Measurements from ENCODE around the gene EFTUD2. TPM values are rescaled to one million over a fixed set of nuclear protein-coding genes. Genes with fewer than 3 reads are reported as not detected.

The EFTUD2 gene
- total RNA-seq, 1 experiment from 2014 or later, result 119 TPM

DNA sequence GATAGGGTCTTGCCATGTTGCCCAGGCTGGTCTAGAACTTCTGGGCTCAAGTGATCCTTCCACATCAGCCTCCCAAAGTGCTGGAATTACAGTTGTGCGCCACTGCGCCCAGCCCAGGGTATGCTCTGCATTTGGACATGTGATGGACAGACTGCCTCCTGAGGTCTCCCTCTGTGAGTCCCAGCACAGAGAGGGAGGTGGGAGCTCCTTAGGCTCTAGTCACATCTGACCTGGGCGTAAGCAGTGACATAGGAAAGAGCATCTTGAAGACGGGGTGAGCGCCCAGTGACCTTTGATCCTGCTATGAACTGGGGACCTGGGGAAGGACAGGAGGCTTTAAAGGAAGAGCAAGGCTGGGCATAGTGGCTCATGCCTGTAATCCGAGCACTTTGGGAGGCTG is 18.2 kb upstream of the EFTUD2 start:
- ChIA-PET CTCF (interaction anchor here (0.5 to 7.7 kb wide), 12 partner anchors 10 to 280 kb away, joined by 3 to 211 read pairs (median 4); partner anchors contain the start of gene ACBD4), POLR2A (interaction anchor here (0.6 to 4.6 kb wide), 9 partner anchors 16 to 208 kb away, joined by 3 to 51 read pairs (median 4); partner anchors contain the start of genes EFTUD2 and NMT1)
- Mint-ChIP-seq H3K36me3 (ENCODE audit: insufficient read depth, unreplicated experiment) (no peaks in the 10 kb centered on the region), H3K4me1 (ENCODE audit: insufficient read depth, unreplicated experiment) (peaks cover 25% of the 10 kb centered on the region), H3K27me3 (ENCODE audit: insufficient read depth, unreplicated experiment) (no peaks in the 10 kb centered on the region), H3K9me3 (ENCODE audit: unreplicated experiment) (no peaks in the 10 kb centered on the region), H3K27ac (ENCODE audit: low read depth, unreplicated experiment) (no peak overlapping the region), H3K4me3 (ENCODE audit: unreplicated experiment) (no peak overlapping the region)
- BruUV-seq (replicated peaks), result no TSS peak
- DNase-seq (ENCODE audit: unreplicated experiment), result no peak
- intact Hi-C loops (cut with micrococcal nuclease), result loop anchor here (5.0 kb wide), 1 partner anchor 215 kb away; the partner anchor contains the start of gene PLCD3
- TF ChIP-seq, protein P1, sequence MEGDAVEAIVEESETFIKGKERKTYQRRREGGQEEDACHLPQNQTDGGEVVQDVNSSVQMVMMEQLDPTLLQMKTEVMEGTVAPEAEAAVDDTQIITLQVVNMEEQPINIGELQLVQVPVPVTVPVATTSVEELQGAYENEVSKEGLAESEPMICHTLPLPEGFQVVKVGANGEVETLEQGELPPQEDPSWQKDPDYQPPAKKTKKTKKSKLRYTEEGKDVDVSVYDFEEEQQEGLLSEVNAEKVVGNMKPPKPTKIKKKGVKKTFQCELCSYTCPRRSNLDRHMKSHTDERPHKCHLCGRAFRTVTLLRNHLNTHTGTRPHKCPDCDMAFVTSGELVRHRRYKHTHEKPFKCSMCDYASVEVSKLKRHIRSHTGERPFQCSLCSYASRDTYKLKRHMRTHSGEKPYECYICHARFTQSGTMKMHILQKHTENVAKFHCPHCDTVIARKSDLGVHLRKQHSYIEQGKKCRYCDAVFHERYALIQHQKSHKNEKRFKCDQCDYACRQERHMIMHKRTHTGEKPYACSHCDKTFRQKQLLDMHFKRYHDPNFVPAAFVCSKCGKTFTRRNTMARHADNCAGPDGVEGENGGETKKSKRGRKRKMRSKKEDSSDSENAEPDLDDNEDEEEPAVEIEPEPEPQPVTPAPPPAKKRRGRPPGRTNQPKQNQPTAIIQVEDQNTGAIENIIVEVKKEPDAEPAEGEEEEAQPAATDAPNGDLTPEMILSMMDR (IDR thresholded peaks at IDR 0.05; ENCODE audit: unreplicated experiment), result no peak

DNA sequence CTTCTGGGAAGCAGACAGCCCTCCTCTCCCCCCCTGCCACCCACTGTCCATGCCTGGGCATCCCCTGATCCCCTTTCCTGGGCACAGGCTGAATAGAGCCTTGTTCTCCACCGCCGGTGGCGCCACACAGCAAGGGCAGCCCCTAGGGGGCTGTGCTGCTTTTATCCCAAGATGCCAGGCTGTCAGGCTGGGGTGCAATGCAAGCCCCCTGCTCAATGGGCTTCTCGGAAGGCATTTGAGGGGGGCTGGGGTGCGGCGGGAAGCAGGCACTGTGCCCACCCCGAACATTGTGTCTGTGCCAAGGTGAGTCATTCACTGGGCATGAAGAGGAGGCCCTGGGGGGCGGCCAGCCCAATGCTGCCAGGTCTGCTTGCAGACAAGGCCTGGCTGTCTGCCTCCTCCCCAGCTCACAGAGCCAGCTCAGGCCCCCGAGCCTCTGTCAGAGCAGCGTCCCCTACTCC is 17.6 kb upstream of the EFTUD2 start:
- H3K27ac Mint-ChIP-seq (ENCODE audit: low read depth, unreplicated experiment), result no peak overlapping the region
- no peaks in the 10 kb centered on the region for H3K36me3 Mint-ChIP-seq (ENCODE audit: insufficient read depth, unreplicated experiment)
- intact Hi-C loops (cut with micrococcal nuclease), result loop anchor here (5.0 kb wide), 1 partner anchor 215 kb away; the partner anchor contains the start of gene PLCD3
- TF ChIP-seq, protein P1 (IDR thresholded peaks at IDR 0.05; ENCODE audit: unreplicated experiment), result no peak
- no peaks in the 10 kb centered on the region for H3K27me3 Mint-ChIP-seq (ENCODE audit: insufficient read depth, unreplicated experiment)
- H3K4me3 Mint-ChIP-seq (ENCODE audit: unreplicated experiment), result no peak overlapping the region
- POLR2A ChIA-PET, result interaction anchor here (0.7 to 4.6 kb wide), 3 partner anchors 18 to 209 kb away, joined by 4 to 51 read pairs (median 12); partner anchors contain the start of gene EFTUD2
- CTCF ChIA-PET, result interaction anchor here (0.6 to 7.7 kb wide), 5 partner anchors 14 to 182 kb away, joined by 4 to 211 read pairs (median 13); no protein-coding TSS in a partner anchor
- DNase-seq (ENCODE audit: unreplicated experiment), result peak; percentile 81
- H3K4me1 Mint-ChIP-seq (ENCODE audit: insufficient read depth, unreplicated experiment), result peaks cover 25% of the 10 kb centered on the region
- no TSS peak for BruUV-seq (replicated peaks)
- H3K9me3 Mint-ChIP-seq (ENCODE audit: unreplicated experiment), result no peaks in the 10 kb centered on the region

DNA sequence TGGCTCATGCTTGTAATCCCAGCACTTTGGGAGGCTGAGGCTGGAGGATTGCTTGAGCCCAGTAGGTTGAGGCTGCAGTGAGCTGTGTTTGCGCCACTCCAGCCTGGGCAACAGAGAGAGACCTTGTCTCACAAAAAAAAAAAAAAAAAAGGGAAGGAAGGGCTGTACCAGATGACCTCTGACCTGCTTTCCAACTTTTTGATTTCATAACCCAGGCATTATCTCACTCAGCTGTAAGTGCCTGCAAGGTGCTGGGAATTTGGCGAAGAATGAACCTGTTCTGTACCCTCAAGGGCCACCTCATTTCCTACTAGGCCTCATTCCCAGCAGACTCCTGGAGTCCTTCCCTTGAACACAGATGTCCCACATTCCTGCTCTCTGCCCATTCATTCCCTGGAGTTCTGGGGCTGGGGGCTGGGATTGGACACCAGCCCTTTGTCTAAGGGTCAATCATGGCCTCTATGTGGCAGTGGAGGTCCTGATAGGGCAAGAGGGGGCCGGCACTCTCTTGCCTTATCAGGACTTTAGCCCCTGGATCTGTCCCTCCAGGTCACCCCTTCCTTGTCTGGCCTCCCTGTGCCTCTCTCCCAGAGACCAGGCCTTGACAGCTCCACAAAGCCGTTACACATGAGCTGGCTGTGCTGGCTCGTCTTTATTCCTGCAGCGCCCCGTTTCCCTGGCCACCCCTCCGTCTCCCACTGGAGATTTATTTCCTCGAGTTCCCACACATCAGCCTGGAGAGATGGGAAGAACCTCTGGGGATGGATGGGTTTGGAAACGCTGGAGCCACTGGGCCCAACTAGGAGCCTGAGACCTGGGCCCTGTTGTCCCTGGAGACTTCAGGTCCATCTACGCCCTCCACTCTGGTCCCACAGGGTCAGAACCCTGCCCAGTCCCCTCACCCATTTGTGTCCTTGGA is 16.9 kb upstream of the EFTUD2 start:
- POLR2A ChIA-PET, result interaction anchor here (2.1 kb wide), 1 partner anchor 15 kb away, joined by 5 read pairs; no protein-coding TSS in a partner anchor
- Mint-ChIP-seq H3K4me1 (ENCODE audit: insufficient read depth, unreplicated experiment) (peaks cover 25% of the 10 kb centered on the region), H3K27ac (ENCODE audit: low read depth, unreplicated experiment) (no peak overlapping the region), H3K9me3 (ENCODE audit: unreplicated experiment) (no peaks in the 10 kb centered on the region), H3K4me3 (ENCODE audit: unreplicated experiment) (no peak overlapping the region), H3K27me3 (ENCODE audit: insufficient read depth, unreplicated experiment) (no peaks in the 10 kb centered on the region), H3K36me3 (ENCODE audit: insufficient read depth, unreplicated experiment) (no peaks in the 10 kb centered on the region)
- DNase-seq (ENCODE audit: unreplicated experiment), result peak; percentile 72
- intact Hi-C loops (cut with micrococcal nuclease), result loop anchor here (5.0 kb wide), 1 partner anchor 216 kb away; the partner anchor contains the start of gene PLCD3
- BruUV-seq (replicated peaks), result no TSS peak
- CTCF ChIA-PET, result interaction anchor here (0.6 to 7.7 kb wide), 3 partner anchors 105 to 119 kb away, joined by 4 to 211 read pairs (median 15); no protein-coding TSS in a partner anchor
- TF ChIP-seq, protein P1 (IDR thresholded peaks at IDR 0.05; ENCODE audit: unreplicated experiment), result no peak

DNA sequence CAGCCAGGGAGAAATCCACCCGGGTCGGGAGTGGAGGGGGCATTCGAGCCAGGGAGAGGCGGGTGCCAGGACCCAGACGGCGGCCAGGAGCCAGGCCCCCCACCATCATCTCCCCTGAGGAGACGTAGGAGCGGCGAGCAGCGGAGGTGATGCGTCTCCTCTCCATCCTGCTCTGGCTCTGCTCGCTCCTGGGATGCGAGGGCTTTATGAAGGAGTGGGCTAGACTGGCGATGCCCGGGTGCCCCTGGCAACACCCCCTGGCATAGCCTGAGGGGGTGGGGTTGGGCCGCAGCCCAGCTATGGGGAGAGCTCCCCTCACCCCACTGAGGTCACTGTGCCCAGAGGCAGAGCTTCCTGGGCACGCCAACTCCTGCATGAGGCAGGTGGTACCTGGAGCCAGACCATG is 16.1 kb upstream of the EFTUD2 start, which contains the start of gene GFAP:
TSS of gene GFAP (minus strand) at position 180 of the 406 bp plus-strand sequence. CDS start at position 166, 14 bp downstream.
- H3K9me3 Mint-ChIP-seq (ENCODE audit: unreplicated experiment), result no peaks in the 10 kb centered on the region
- intact Hi-C loops (cut with micrococcal nuclease), result loop anchor here (5.0 kb wide), 1 partner anchor 217 kb away; the partner anchor contains the start of gene PLCD3
- H3K4me1 Mint-ChIP-seq (ENCODE audit: insufficient read depth, unreplicated experiment), result peaks cover 25% of the 10 kb centered on the region
- DNase-seq (ENCODE audit: unreplicated experiment), result no peak
- no peak within 1 kb of the TSS for H3K4me3 Mint-ChIP-seq (ENCODE audit: unreplicated experiment)
- TF ChIP-seq, protein P1 (IDR thresholded peaks at IDR 0.05; ENCODE audit: unreplicated experiment), result no peak
- BruUV-seq (replicated peaks), result no TSS peak
- H3K27ac Mint-ChIP-seq (ENCODE audit: low read depth, unreplicated experiment), result no peak within 1 kb of the TSS
- ChIA-PET CTCF (interaction anchor here (3.7 kb wide), 1 partner anchor 106 kb away, joined by 15 read pairs; no protein-coding TSS in a partner anchor), POLR2A (interaction anchor here (2.1 kb wide), 1 partner anchor 14 kb away, joined by 5 read pairs; no protein-coding TSS in a partner anchor)
- H3K36me3 Mint-ChIP-seq (ENCODE audit: insufficient read depth, unreplicated experiment), result no peaks in the 10 kb centered on the region
- H3K27me3 Mint-ChIP-seq (ENCODE audit: insufficient read depth, unreplicated experiment), result no peaks in the 10 kb centered on the region
